HG03175 (cell line): ENCODE results near the gene KCNN3.

Experiments used
- ATAC-seq: cut with Tn5 transposase; IDR thresholded peaks from one replicate; pipeline ENCODE4 v1.9.1; 2021; ENCODE audit warnings: mild to moderate bottlenecking, moderate library complexity; ENCODE audit not compliant: unreplicated experiment

The KCNN3 gene

DNA sequence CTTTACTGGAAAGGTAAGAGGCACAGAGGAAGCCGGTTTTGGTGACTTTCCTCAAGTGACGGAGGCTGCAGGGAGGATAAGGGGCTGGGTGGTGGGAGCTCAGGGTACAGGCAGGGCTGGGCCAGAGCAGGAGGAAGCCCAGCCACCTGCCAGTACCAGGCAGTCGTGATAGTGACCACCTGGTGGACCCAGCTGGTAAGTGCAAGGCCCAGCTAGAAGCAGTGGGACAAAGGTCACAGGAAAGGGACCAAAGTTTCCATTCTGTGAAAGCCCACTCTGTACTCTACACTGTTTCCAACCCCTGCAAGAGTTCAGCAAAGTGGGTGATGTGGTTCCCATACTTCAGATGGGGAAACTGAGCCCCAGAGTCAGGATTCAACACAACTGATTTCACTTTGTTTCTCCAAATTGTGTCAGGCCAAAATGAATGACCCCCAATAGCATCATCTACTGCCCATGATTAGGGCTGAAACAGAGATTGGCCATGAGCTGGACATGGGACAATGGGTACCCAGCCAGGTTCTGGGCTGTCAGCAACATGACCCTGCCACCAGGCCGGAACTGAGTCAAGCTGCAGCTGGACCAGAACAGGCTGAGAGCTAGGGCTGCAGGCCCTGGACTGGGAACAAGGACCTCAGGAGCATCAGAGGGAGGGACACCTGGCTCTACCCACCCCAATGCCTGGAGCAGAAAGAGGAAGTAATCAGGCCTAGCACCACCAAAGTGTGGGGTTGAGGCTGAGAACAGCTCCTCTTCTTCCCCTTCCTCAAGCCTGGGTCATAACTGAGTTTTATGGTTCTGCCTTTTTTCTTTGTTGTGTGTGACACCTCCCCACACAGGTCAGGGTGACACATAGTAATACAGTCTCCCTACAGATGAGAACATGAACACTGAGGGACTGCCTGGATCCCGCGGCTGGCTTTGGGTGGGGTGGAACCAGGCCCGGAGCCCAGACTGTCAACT, 50.2 kb downstream of the KCNN3 start:
- ATAC-seq = no peak

DNA sequence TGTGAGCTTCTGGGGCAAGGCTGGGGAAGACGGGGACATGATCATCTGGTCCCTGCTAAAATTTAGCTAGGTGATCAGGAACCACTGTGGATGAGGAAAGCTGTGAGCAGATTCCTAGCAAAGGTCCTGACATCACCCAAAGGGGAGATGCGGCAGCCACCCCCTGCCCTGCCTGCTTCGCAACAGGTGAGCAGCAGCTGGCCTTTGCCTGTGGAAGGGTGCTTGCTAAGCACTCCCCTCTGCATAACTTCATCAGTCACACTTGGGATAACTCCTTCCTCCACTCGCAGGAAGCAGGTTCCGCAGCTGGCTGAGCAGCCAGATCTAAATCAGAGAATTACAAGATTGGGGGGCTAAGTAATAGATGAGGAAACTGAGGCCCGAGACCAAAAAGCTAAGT, 51.2 kb downstream of the KCNN3 start:
- ATAC-seq = no peak

DNA sequence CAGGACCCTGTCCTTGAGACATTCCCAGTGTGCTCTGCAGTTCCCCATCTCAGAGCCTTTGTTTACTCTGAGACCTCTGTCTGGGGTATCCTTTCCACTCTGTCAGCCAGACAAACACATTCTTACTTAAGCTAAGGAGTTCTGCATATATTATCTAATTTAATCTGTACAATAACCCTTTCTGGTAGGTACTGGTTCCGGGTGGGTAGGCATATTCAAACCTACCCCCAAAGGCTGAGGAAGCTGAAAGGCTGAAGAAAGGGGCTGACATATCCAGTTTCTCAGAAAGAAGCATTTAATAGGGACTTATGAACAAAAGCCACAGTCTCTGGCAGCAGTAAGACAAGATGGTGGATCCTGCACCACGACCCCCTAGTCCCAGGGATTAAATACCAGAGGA, 53.1 kb downstream of the KCNN3 start:
- no peak for ATAC-seq

DNA sequence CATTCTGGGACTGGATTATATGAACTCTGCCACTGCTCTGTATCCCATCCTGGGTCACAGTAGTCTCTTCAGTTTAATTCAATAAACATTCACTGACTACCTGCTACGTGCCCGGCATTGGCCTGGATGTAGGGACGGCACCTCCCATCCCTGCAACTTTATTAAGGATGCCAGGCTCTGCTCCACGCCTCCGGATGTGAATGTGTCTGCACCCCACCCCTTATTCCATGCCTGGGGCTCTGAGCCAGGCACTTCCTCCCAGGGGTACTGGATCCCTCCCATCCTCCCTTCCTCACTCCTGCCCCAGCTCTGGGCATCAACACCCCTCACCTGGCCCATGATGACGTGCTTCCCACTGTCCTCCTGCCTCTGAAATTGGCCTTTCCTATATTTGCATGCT, 53.7 kb downstream of the KCNN3 start:
- no peak for ATAC-seq

DNA sequence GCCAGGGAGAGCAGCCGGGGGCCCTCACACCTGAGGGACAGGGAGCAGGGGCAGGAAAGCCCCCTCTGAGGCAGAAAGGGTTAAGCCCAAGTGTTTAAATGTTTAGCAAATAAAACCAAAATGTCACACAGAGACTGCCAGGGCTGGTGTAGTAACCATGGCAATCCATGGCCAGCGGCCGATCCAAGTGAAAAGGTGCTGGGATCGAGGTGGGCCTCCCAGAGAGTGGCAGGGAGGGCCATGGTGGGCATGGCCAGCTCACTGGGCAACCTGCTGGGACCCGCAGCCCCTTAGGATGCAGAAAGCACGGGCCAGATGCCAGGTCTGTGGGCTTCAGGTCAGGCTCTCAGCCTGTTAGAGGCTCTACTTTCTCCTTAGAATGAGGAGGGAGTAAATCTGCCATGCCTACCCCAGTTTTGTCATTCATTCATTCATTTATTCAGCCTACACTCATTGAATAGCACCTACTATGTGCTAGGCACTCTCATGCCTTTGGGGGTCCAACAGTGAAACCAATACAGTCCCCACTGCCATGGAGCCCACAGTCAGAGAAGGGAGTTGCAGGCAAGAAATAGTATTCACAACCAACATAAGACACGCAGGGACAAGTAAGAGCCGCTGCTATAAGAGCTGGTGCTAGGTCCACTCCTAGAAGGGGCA, 56.1 kb downstream of the KCNN3 start:
- ATAC-seq = no peak

DNA sequence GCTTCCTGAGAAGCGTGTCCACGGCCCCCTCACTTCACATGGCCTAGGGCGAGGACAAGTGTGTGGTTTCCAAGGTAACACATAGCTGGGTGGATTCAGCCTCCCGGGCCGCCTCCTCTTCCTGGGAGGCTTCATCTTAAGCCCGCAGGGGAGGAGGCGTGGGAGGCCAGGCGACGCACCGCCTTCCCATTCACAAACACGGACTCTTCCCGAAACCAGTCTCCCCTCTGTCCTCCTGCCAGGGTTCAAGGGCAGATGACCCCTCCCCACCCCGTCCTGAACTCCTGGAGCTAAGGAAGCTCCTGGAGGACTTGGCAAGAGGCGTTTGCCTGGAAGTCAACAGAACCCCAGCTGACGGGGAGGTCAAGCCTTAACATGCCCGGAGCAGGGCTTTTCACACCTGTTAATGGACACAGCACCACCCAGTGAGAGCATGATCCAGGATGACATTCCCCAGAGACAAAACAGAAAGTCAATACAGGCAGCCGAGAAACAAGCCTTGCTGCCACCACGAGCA, 56.7 kb downstream of the KCNN3 start:
- ATAC-seq = no peak

DNA sequence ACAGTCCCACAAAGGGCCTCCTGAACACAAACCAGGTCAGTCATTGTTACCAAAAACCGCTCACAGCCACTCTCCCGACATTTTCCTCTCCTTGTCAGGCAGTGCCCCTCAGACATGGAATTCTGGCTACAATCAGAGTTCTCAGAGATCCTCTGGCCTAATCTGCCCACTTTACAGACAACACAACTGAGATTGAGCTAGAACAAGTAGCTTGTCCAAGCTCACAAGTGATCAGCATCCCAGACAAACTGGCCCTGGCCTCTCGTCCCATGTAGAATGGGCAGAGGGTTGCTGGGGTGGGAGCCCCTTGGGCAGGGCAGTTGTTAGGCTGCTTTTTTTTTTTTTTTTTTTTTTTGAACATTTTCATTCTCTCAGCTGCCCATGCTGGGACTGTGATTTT, 57.2 kb downstream of the KCNN3 start:
- no peak for ATAC-seq

DNA sequence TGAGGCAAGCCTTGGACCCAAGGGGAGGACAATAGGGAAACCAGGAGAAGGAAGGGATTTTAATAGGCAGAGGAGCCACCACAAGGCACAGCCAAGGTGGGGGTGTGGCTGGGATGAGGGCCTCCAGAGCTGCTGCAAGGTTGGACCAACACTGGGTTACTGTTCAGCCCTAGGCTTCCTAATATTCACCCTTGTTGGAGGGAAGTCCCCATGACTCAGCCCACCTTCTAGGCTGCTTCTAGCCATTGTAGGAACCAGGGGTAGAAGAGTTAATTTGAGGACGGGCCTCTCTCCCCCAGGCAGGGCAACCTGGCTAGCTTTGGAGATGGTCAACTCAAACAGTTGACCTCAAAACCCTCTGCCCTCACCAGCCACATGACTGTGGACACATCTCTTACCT, 59.5 kb downstream of the KCNN3 start:
- ATAC-seq = no peak

DNA sequence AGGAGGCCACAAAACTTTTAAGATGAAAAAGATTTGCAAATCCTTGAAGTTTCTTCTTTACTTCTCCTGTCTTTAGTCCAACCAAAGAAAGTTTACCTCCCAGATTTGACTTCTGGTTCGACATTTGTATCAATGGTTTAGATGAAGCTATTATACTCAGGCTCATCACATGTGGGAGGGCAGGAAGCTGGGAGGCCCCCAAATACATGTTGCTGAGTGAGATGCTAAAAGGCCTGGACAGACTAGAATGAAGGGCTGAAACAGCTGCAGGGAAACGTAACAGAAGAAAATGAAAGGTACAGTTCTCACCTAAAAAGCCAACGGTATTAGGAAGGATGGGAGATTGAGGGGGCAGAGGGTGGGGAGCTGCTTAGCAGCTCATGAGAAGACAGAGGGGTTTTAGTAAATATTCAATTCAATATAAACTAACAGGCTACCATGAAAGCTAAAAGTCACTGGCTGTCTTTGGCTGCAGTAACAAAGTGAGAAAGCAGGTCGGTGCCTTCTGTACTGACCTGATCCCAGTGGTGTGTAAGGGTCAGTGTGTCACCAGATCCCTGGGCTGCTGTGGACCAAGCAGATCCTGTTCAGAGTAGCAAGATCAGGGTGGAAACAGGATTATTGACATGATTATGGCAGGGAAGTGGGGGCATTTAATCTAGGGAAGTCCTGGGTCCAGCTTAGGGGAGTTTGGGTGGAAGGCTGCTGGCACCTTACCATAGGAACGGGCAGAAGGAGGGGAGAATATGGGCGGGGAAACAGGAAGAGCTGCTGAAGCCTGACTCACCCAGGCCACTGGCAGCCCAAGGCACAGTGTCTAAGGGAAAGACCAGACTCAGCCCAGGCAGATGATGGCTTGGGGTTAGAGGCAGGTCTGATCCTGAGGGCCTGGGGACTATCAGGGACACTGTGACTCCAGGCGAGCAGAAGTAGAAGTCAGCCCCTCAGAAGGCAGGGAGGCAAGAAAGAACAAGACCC, 60.4 kb downstream of the KCNN3 start:
- no peak for ATAC-seq

DNA sequence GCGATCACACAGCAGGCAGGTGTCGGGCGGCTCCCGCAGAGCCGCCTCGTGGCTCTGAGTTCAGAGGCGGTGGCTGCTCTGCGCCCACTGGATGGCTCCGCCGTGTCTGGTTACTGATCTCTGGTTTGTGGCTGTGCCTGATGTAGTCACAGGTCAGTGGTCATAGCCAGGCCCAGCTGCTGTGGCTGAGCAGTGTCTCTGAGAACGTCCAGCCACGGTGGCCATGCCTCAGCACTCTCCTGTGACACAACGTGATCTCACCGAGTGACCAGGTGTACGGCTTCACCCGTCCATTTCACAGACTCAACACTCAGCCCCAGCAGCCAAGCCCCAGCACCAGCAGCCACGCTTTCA, 61.2 kb downstream of the KCNN3 start:
- ATAC-seq = peak; percentile 34

DNA sequence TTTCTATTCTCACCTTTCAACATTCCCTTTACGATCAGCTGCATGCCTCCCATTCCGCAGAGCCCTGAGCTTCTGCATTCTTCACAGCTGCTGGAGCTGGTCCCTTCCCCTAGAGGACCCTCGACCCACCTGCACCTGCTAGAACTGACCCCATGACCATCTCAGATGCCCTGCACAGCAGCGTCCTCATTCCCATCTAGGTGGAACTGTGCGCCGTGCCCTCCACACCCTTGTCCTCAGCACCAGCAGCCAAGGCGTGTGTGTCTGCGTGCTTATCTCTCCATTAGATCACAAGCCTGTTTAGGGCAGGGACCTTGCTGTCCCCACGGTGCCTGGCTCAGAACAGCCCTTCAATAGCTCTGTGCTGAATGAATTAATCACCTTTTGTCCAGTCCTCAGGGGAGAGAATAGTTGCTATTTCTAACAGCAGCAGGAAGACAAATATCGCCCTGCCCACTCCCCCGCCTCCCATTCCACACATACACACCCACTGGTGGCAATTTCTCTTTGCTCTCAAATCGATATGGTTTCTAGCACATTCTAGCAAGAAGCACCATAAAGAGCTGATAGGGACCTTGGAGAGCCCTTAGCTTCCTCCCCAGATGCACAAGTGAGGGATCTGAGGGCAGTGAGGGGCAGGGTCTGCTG, 61.7 kb downstream of the KCNN3 start:
- no peak for ATAC-seq

DNA sequence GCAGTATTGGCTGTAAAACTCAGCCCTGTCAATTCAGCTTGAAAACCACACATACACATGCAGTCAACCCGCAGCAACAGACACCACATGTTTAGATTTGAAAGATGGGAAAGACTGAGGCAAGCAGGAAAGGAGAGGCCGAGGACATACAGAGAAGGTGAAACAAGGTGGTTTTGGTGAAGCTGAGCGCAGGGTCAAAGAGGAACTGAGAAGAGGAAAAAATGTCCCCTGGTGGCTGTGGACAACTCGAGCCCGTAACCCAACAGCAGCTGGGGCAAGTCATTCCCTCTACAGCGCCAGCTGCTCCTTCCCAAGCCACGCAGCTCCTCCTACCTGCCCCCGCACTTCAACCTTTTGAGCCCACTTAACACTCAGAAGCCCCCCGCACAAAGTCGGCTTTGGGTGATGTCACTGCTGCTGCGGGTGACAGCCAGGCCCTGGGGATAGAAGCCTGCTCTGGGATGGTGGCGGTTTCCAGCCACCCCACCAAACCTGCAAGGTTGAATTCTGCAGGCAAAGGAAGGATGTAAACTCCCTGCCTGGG, 63.0 kb downstream of the KCNN3 start:
- peak; percentile 79 for ATAC-seq

DNA sequence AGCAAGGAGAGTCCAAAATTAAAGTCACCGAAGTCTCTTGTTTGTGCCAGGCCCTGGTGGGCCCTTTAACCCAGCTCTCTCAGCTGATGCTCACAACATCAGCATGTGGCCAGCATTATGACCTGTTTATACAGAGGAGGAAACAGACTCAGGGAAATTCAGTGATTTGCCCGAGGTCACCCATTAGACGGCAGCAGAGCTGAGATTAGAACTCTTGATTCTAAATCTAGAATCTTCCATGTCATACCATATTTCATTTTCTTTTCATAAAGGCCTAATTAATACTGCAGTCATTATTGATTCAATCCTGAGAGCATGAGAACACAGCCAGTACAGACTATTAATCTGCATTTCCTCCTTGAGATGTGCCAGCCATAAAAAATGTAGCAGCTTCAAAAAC, 63.7 kb downstream of the KCNN3 start:
- ATAC-seq = no peak

DNA sequence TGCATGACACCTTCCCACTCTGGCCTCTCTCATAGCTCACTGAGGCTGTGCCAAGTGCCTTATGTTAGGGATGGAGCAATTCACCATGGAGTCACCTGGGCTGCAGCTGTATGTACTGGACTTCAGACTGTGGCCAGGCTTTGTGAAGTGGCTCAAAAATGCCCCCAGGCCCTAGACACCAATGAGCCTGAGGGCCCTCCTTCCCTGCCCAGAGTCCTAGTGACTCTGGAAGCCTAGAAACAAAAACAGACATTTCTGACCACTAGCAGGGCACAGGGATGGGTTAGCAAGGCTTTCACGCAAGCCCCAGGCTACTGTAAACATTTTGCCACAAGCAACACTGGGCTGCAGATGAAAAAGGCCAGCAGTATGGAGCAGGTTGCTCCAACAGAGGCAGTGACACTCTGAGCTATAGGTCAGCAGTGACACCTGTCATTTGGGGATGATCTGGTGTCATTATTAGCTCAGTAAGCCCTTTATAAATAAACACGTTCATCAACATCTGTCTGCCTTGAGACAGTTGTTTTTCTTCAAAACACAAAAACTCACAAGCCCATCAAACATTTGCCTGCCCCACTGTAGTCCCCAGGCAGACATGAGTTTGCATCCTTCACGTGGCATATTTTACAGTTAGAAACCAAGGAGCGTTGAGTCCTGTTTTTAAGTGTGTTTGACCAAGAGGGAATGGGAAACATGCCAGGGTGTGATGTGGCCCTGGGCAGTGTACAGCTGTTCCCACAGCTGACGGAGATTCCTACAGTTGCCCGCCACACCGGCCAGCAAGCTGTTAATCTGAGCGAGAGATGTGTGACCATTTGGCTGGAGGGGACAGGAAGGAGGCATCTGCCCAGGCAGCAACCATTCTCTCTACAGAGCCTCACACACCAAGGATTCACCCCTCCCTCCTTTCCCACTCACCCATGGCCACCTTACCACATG, 66.8 kb downstream of the KCNN3 start:
- no peak for ATAC-seq

DNA sequence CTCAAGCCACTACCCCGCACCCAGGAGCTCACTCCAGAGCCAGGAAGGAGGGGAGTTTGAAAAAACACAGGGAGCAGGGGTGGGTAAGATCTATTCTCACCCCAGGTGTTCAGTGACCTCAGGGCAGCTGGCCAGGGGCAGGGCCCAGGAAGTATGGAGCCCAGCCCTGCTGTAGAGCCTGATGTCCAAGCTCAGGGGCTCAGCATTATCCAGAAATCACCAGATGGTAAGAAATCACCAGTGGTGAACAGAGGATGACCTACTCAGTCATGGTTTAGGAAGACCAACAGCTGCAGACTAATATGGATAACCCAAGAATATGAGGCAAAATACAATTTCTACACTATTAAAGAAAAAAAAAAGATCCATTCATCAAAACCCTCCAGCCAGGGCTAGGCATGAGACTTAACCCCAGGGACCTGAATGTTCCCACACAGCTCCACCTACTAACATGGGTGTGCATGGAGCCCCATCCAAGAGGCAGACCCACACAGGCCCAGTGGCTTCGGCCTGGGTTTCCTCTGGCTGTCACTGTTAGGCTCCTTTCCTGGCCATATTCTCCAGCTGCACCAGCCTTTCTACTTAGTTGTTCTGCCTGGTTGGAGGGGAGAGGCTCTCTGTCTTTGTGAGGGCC, 67.6 kb downstream of the KCNN3 start:
- no peak for ATAC-seq

DNA sequence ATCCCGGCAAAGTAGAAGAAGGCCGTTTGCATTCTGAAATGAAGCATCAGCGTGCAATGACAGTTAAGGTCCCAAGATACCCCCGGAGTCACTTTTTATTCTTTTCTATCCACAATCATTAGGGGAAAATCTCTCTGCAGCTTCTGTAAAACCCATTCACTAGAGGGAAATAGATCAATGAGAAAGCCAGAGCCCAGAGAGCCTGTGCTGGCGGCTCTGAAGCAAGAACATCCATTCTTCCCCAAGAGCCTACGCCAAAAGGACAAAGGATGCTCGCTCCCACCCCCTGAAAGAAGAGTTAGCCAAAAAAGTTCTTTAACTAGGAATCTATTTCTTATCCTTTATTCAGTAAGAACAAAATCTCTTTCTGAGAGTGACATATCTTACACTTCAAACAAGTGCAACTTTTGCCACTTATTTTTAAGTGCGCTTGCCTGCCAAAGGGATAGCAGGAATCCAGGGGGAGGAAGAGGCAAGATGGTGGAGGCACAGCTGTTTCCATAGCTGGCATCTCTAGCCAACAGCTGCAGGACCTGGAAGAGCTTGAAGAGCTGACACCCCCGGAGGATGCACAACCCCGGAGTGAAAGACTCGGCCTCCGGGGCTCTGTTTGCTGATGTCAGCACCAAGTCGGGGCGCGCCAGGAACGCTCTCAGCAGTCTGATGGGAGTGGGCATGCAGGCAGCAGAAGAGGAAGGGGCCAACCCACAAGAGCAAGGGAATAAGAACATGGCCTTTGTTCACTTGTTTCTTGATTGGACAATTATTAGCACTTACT, 68.7 kb downstream of the KCNN3 start:
- no peak for ATAC-seq

DNA sequence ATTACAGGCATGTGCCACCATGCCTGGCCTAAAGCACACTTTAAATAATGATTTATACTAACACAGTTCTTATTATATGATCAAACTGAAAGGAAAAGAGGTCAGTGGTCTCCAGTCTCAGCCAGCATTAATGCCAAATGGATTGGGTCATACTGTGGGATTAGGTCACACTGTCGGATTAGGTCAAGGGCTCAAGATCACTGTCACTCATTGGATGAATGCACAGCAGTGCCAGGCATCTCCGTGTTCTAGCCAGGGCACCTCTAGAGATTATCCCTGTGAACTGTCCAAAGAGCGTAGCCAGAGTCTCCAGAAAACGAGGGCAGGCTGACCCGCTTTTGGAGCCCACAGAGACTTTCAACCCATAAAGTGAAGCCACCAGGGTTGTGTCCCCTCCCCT, 70.9 kb downstream of the KCNN3 start:
- no peak for ATAC-seq

DNA sequence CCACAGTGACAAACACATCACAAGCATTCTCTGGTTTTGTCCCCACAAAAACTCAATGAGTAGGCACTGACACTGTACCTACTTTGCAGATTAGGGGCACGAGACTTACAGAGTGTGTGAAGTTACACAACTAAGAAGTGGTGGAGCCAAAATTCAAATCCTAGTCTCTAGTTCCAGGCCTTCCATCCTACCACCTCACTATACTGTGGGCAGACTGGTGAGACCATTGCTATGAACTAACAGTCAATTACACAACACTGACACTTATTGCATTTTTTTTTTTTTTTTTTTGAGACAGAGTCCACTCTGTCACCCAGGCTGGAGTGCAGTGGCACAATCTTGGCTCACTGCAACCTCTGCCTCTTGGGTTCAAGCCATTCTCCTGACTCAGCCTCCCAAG, 71.4 kb downstream of the KCNN3 start:
- ATAC-seq = no peak
